GM12878 (cell line): Measurements from ENCODE around the gene RELL2. TPM values are rescaled to one million over a fixed set of nuclear protein-coding genes. Genes with fewer than 3 reads are reported as not detected.

Experiments used
- ATAC-seq: fragments of 200-7000 bp; cut with Tn5 transposase; 3 replicates; pipeline ENCODE4 v1.9.1; 2020; ENCODE audit warnings: mild to moderate bottlenecking, moderate library complexity
- BruUV-seq: library from RNA; stranded (reverse); fragments of 400-500 nt; replicated peaks from 2 replicates; lab custom pipeline; 2021; lab: Mats Ljungman, UMichigan
- CTCF ChIA-PET: fragments of 300-600 bp; sonication (Branson Sonifier 250); formaldehyde crosslinking; extraction: SDS; loops from one replicate; lab custom pipeline; 2021; ENCODE audit warnings: inconsistent platforms; lab: Yijun Ruan, JAX
- POLR2A ChIA-PET: fragments of 350-600 bp; formaldehyde crosslinking; extraction: SDS; loops from one replicate; lab custom pipeline; 2021; ENCODE audit warnings: inconsistent platforms; lab: Charles Lee
- RAD21 ChIA-PET: fragments of 300-600 bp; sonication (Branson Sonifier 250); formaldehyde crosslinking; loops from one replicate; lab custom pipeline; 2023; ENCODE audit warnings: antibody characterized with exemption; ENCODE audit not compliant: unreplicated experiment; lab: Charles Lee
- SMC1A ChIA-PET: fragments of 300-600 bp; sonication (Branson Sonifier 250); formaldehyde crosslinking; loops from one replicate; lab custom pipeline; 2023; ENCODE audit not compliant: unreplicated experiment, uncharacterized antibody; lab: Charles Lee
- DNase-seq: peaks from one replicate; pipeline ENCODE4 v3.0.0-alpha.2; 2011; ENCODE audit warnings: low read depth, low spot score
- FAIRE-seq: peaks from 3 replicates; lab custom pipeline; 2011; peaks lifted over from hg19 to GRCh38; lab: Jason Lieb, UNC
- H2AFZ ChIP-seq: 2 replicates; pipeline ENCODE4 v1.6.0; 2011; ENCODE audit warnings: low read depth, low read length, control low read depth; ENCODE audit not compliant: control insufficient read depth
- H3K27ac ChIP-seq: 2 replicates; pipeline ENCODE4 v1.5.1; 2011; ENCODE audit warnings: control low read depth; ENCODE audit not compliant: control insufficient read depth, insufficient read depth
- H3K27me3 ChIP-seq, 2 experiments: replicated peaks in 1 of 2; 2 replicates each; pipeline versions ENCODE4 v1.6.0 to v1.6.1; 2011; ENCODE audit warnings: low read length in 1 of 2; ENCODE audit not compliant: control insufficient read depth in 2 of 2, insufficient read depth in 2 of 2
- H3K36me3 ChIP-seq, 2 experiments: 2 replicates each; pipeline ENCODE4 v1.5.1; 2011; ENCODE audit warnings: low read length in 1 of 2; ENCODE audit not compliant: control insufficient read depth in 2 of 2, insufficient read depth in 2 of 2
- H3K4me1 ChIP-seq: 2 replicates; pipeline ENCODE4 v1.6.1; 2011; ENCODE audit warnings: mild to moderate bottlenecking, low read length, moderate library complexity, mixed read lengths; ENCODE audit not compliant: control insufficient read depth, insufficient read depth
- H3K4me2 ChIP-seq: 2 replicates; pipeline ENCODE4 v1.6.0; 2011; ENCODE audit warnings: control low read depth; ENCODE audit not compliant: control insufficient read depth, insufficient read depth
- H3K4me3 ChIP-seq: fragments of 200-600 bp; sonication (generic); 2 replicates; pipeline ENCODE4 v1.5.1; 2016
- H3K79me2 ChIP-seq: 2 replicates; pipeline ENCODE4 v1.6.0; 2011; ENCODE audit warnings: low read length; ENCODE audit not compliant: control insufficient read depth, insufficient read depth
- H3K9ac ChIP-seq: 2 replicates; pipeline ENCODE4 v1.8.0; 2011; ENCODE audit warnings: low read length, control low read depth, mixed read lengths; ENCODE audit not compliant: control insufficient read depth, insufficient read depth
- H3K9me3 ChIP-seq: replicated peaks from 3 replicates; pipeline ENCODE4 v1.5.1; 2011; ENCODE audit warnings: mild to moderate bottlenecking, low read length; ENCODE audit not compliant: control insufficient read depth, insufficient read depth
- H4K20me1 ChIP-seq: 2 replicates; pipeline ENCODE4 v1.6.0; 2011; ENCODE audit not compliant: control insufficient read depth, insufficient read depth
- CBX3 ChIP-seq: fragments of 200-600 bp; sonication (generic); IDR thresholded peaks from 2 replicates; pipeline ENCODE4 v1.6.1; 2016; ENCODE audit warnings: low read depth, borderline replicate concordance
- CUX1 ChIP-seq: IDR thresholded peaks from 2 replicates; pipeline ENCODE4 v1.6.1; 2012; ENCODE audit warnings: improper control_type of control experiment, low read depth, low read length; ENCODE audit not compliant: insufficient replicate concordance
- E4F1 ChIP-seq: fragments of 450-650 bp; IDR thresholded peaks from 2 replicates; pipeline ENCODE4 v1.6.1; 2018; ENCODE audit warnings: borderline replicate concordance, mild to moderate bottlenecking; ENCODE audit not compliant: partially characterized antibody
- HCFC1 ChIP-seq: fragments of 150-350 bp; IDR thresholded peaks from 2 replicates; pipeline ENCODE4 v1.6.1; 2014; ENCODE audit warnings: low read length
- IKZF2 ChIP-seq, 2 experiments: fragments of 450-650 bp; IDR thresholded peaks; 2 replicates each; pipeline ENCODE4 v1.6.1; 2017; ENCODE audit warnings: mild to moderate bottlenecking in 2 of 2, moderate library complexity in 2 of 2
- MLLT1 ChIP-seq: fragments of 450-650 bp; IDR thresholded peaks from 2 replicates; pipeline ENCODE4 v1.6.1; 2016; ENCODE audit warnings: mild to moderate bottlenecking
- RBBP5 ChIP-seq: fragments of 200-600 bp; sonication (generic); conservative IDR thresholded peaks from 2 replicates; pipeline ENCODE4 v1.6.1; 2016
- RELB ChIP-seq: fragments of 450-650 bp; IDR thresholded peaks from 2 replicates; pipeline ENCODE4 v1.6.1; 2017; ENCODE audit warnings: low read depth, mild to moderate bottlenecking, moderate library complexity
- TBL1XR1 ChIP-seq: IDR thresholded peaks from 2 replicates; pipeline ENCODE4 v1.6.1; 2012; ENCODE audit warnings: low read depth, low read length, improper control_type of control experiment
- ZBED1 ChIP-seq: IDR thresholded peaks from 2 replicates; pipeline ENCODE4 v1.6.1; 2016; ENCODE audit warnings: borderline replicate concordance
- WGBS: methylation state at CpG from one replicate; pipeline ENCODE4 v1.1.6; 2016; ENCODE audit warnings: low lambda C conversion rate; ENCODE audit not compliant: insufficient replicate concordance, insufficient coverage; ENCODE audit errors: missing lambda C conversion rate; 5-methylcytosine and 5-hydroxymethylcytosine counted together
- in situ Hi-C: fragments of 300-500 bp; cut with MboI; formaldehyde crosslinking; loops from 9 replicates; pipeline ENCODE4 v1.14.3; 2018; ENCODE audit warnings: mixed read lengths
- intact Hi-C: fragments of 100-400 bp; cut with micrococcal nuclease; formaldehyde crosslinking; loops from one replicate; pipeline ENCODE4 v1.14.2; 2022; ENCODE audit not compliant: unreplicated experiment
- polyA plus RNA-seq, 11 experiments: library from polyadenylated mRNA; depleted of rRNA in 4 of 11; unstranded in 6 of 11; stranded (reverse) in 5 of 11; fragments of >200 nt; fragmentation: Nextera tagmentation in 4 of 11; fragmentation: Illumina TruSeq in 1 of 11; extraction: Ambion mirVana in 4 of 11; extraction: Trizol in 1 of 11; gene quantifications; 1 replicate in 1 of 11; 2 replicates in 10 of 11; pipeline versions ENCODE4 v1.2.1 to v1.2.3, GENCODE V29; 2011 to 2016; ENCODE audit warnings: inconsistent platforms in 2 of 11, missing spikeins in 2 of 11, low read depth in 1 of 11
- total RNA-seq, 4 experiments: library from RNA; depleted of rRNA in 3 of 4; stranded (reverse); fragments of >200 nt in 3 of 4; fragmentation: Illumina TruSeq in 1 of 4; extraction: Trizol in 1 of 4; gene quantifications; 2 replicates each; pipeline versions ENCODE4 v1.2.1 to v1.2.3, GENCODE V29; 2013 to 2021

Gene RELL2
- total and polyA plus RNA-seq, 10 of the 15 experiments (the other 5 are each of a cell fraction or from before 2014, with no cell fraction given) = 0.23 to 21.4 (median 7.1) TPM

GRCh38 chr5:141618030-141618803 is 18.6 kb upstream of the RELL2 start:
- ATAC-seq (peak; percentile 58), DNase-seq (no peak), FAIRE-seq (no peak)
- H2AFZ ChIP-seq = peak overlapping the region; percentile 60
- WGBS = 1% methylated on average over 31 of the region's 36 CpGs
- no peaks in the 10 kb centered on the region for H4K20me1 ChIP-seq
- ChIA-PET SMC1A (interaction anchor here (1.2 to 14.0 kb wide), 14 partner anchors 13 to 306 kb away, joined by 3 to 245 read pairs (median 7); partner anchors contain the start of genes DELE1, FCHSD1, HDAC3 and PCDHGA10), RAD21 (interaction anchor here (0.7 to 9.9 kb wide), 17 partner anchors 11 to 352 kb away, joined by 3 to 299 read pairs (median 10); partner anchors contain the start of genes FCHSD1, HDAC3 and RELL2), CTCF (interaction anchor here (0.7 to 15.5 kb wide), 23 partner anchors 13 to 351 kb away, joined by 3 to 517 read pairs (median 7); partner anchors contain the start of genes FCHSD1, HDAC3, PCDHGA10 and RELL2), POLR2A (interaction anchor here (1.0 to 13.9 kb wide), 13 partner anchors 10 to 351 kb away, joined by 3 to 215 read pairs (median 11); partner anchors contain the start of genes FCHSD1, HDAC3, RELL2 and RNF14)
- peak overlapping the region; percentile 91 for H3K4me2 ChIP-seq
- H3K4me3 ChIP-seq = peak overlapping the region; percentile 89
- H3K79me2 ChIP-seq = peaks cover 49% of the 10 kb centered on the region
- no peaks in the 10 kb centered on the region for H3K27me3 ChIP-seq
- in situ Hi-C loops = loop anchor here (25.0 kb wide), 2 partner anchors 1206 to 1581 kb away; partner anchors contain the start of genes ANKHD1 and NRG2
- intact Hi-C loops = loop anchor here (2.0 to 10.0 kb wide), 2 partner anchors 17 to 903 kb away; no protein-coding TSS in a partner anchor
- peak overlapping the region; percentile 84 for H3K27ac ChIP-seq
- peak overlapping the region; percentile 87 for H3K9ac ChIP-seq
- peaks cover 5 to 18% of the 10 kb centered on the region in 2 experiments for H3K36me3 ChIP-seq
- BruUV-seq = no TSS peak
- H3K4me1 ChIP-seq = peaks cover 10% of the 10 kb centered on the region
- no peaks in the 10 kb centered on the region for H3K9me3 ChIP-seq
- TF ChIP-seq RBBP5 = no peak
- no peak for TF ChIP-seq ZBED1
- no peak for TF ChIP-seq E4F1
- TF ChIP-seq CUX1 = no peak
- TF ChIP-seq IKZF2 (IDR thresholded peaks at IDR 0.05) = peak; percentile 61 to 66
- TF ChIP-seq RELB = peak; percentile 73
- TF ChIP-seq MLLT1 = peak; percentile 68
- no peak for TF ChIP-seq CBX3
- 0 out of 2 replicates have a peak, but pooled peaks have one; percentile 5 for TF ChIP-seq TBL1XR1
- 0 out of 2 replicates have a peak, but pooled peaks have one; percentile 18 for TF ChIP-seq HCFC1
